RCC 7860 (cell line): ENCODE results near the gene TNNT1.
"Not testable (repeated sequence)": the region's sequence is repeated elsewhere in the genome, so short reads cannot be mapped to it uniquely, and the experiment has no call there.

ENCODE experiments used
- DNase-seq: peaks from one replicate; pipeline ENCODE4 v3.0.0-alpha.2; 2015; ENCODE audit warnings: low spot score
- FAIRE-seq: peaks from 2 replicates; lab custom pipeline; 2012; peaks lifted over from hg19 to GRCh38; lab: Jason Lieb, UNC

The TNNT1 gene

GRCh38 chr19:55171440-55171839 lies 22.4 kb upstream of the TNNT1 start:
- no peak for DNase-seq
- FAIRE-seq: no peak

- DNase-seq (no peak), FAIRE-seq (no peak)
Measured at GRCh38 chr19:55169136-55169535, 20.1 kb upstream of the TNNT1 start.

GRCh38 chr19:55166530-55167268 lies 17.7 kb upstream of the TNNT1 start, which contains the start of gene DNAAF3:
Gene DNAAF3 (minus strand): TSS chr19:55166613. CDS start chr19:55166413, 200 bp downstream.
- peak; percentile 90 for DNase-seq
- FAIRE-seq: peak; percentile 87

GRCh38 chr19:55165952-55166529 lies 17.0 kb upstream of the TNNT1 start:
- FAIRE-seq (no peak), DNase-seq (peak; percentile 53)

- no peak for DNase-seq
- no peak for FAIRE-seq
Measured at GRCh38 chr19:55161571-55162322, 12.7 kb upstream of the TNNT1 start.

GRCh38 chr19:55160986-55161365 lies 12.0 kb upstream of the TNNT1 start:
- DNase-seq (no peak), FAIRE-seq (no peak)

- FAIRE-seq: no peak
- DNase-seq: peak; percentile 62
Measured at GRCh38 chr19:55160128-55160985, 11.4 kb upstream of the TNNT1 start.

- FAIRE-seq: no peak
- DNase-seq: no peak
Measured at GRCh38 chr19:55158848-55159749, 10.1 kb upstream of the TNNT1 start.

GRCh38 chr19:55158423-55158822 lies 9.4 kb upstream of the TNNT1 start:
- DNase-seq (no peak), FAIRE-seq (no peak)

- FAIRE-seq (no peak), DNase-seq (no peak)
Measured at GRCh38 chr19:55157064-55157908, 8.3 kb upstream of the TNNT1 start, which contains the start of gene TNNI3. Gene TNNI3 (minus strand): TSS chr19:55157732. CDS start chr19:55157589, 143 bp downstream.

- DNase-seq (no peak), FAIRE-seq (no peak)
Measured at GRCh38 chr19:55156202-55157063, 7.4 kb upstream of the TNNT1 start.

- not testable (repeated sequence) for DNase-seq, FAIRE-seq
Measured at GRCh38 chr19:55155784-55156183, 6.8 kb upstream of the TNNT1 start.

GRCh38 chr19:55153652-55154264 lies 4.8 kb upstream of the TNNT1 start:
- no peak for DNase-seq
- no peak for FAIRE-seq

GRCh38 chr19:55152017-55152416 lies 3.0 kb upstream of the TNNT1 start:
- DNase-seq (no peak), FAIRE-seq (no peak)

GRCh38 chr19:55147545-55148251 lies 1.3 kb downstream of the TNNT1 start:
- FAIRE-seq (no peak), DNase-seq (no peak)

- FAIRE-seq (no peak), DNase-seq (no peak)
Measured at GRCh38 chr19:55146705-55147273, 2.2 kb downstream of the TNNT1 start.
